Endothelial cell of umbilical vein (primary cell): ENCODE results near the gene SGSM2. TPM values are rescaled to one million over a fixed set of nuclear protein-coding genes. Genes with fewer than 3 reads are reported as not detected.

Experiments
- BruUV-seq: library from RNA; stranded (reverse); fragments of 400-500 nt; replicated peaks from 2 replicates; lab custom pipeline; 2021; lab: Mats Ljungman, UMichigan
- CTCF ChIA-PET: fragments of 300-600, 350-600 bp; sonication (Branson Sonifier 250); formaldehyde crosslinking; loops from one replicate; lab custom pipeline; 2021; ENCODE audit warnings: antibody characterized with exemption, inconsistent platforms; lab: Charles Lee
- POLR2A ChIA-PET: fragments of 300-600, 350-600 bp; sonication (Branson Sonifier 250); formaldehyde crosslinking; loops from one replicate; lab custom pipeline; 2021; ENCODE audit warnings: antibody characterized with exemption, inconsistent platforms; lab: Charles Lee
- DNase-seq: peaks from one replicate; pipeline ENCODE4 v3.0.0-alpha.2; 2011; ENCODE audit warnings: low read depth, low spot score
- FAIRE-seq: peaks from 2 replicates; lab custom pipeline; 2011; peaks lifted over from hg19 to GRCh38; lab: Jason Lieb, UNC
- H2AFZ ChIP-seq: 2 replicates; pipeline ENCODE4 v1.6.0; 2012; ENCODE audit warnings: low read depth, low read length, control low read depth, inconsistent platforms
- H3K27ac ChIP-seq: 2 replicates; pipeline ENCODE4 v1.5.1; 2011; ENCODE audit warnings: low read depth, mild to moderate bottlenecking, control low read depth, low read length, moderate library complexity; ENCODE audit not compliant: insufficient read depth
- H3K27me3 ChIP-seq, 2 experiments: 2 replicates each; pipeline versions ENCODE4 v1.6.0 to v1.6.1; 2011; ENCODE audit warnings: low read length in 2 of 2, mixed read lengths in 1 of 2; ENCODE audit not compliant: control insufficient read depth in 2 of 2, insufficient read depth in 2 of 2
- H3K36me3 ChIP-seq, 2 experiments: 2 replicates in 1 of 2; 3 replicates in 1 of 2; pipeline ENCODE4 v1.5.1; 2011; ENCODE audit warnings: low read length in 2 of 2, mild to moderate bottlenecking in 1 of 2, moderate library complexity in 1 of 2; ENCODE audit not compliant: control insufficient read depth in 2 of 2, insufficient read depth in 2 of 2; ENCODE audit errors: extremely low read depth in 1 of 2
- H3K4me1 ChIP-seq: 3 replicates; pipeline ENCODE4 v1.5.1; 2011; ENCODE audit warnings: mild to moderate bottlenecking, low read length; ENCODE audit not compliant: control insufficient read depth, insufficient read depth; ENCODE audit errors: extremely low read depth
- H3K4me2 ChIP-seq: 2 replicates; pipeline ENCODE4 v1.6.1; 2011; ENCODE audit warnings: low read length, control low read depth, mixed read lengths; ENCODE audit not compliant: insufficient read depth
- H3K4me3 ChIP-seq, 3 experiments: fragments of 200-600 bp in 1 of 3; sonication (generic), shearing (Covaris generic) in 1 of 3; replicated peaks in 1 of 3; 2 replicates each; pipeline ENCODE4 v1.5.1; 2011 to 2016; ENCODE audit warnings: control low read depth in 3 of 3, low read length in 3 of 3, mild to moderate bottlenecking in 2 of 3, inconsistent platforms in 1 of 3, low read depth in 1 of 3, moderate library complexity in 1 of 3; ENCODE audit not compliant: insufficient read depth in 1 of 3
- H3K79me2 ChIP-seq: 2 replicates; pipeline ENCODE4 v1.6.0; 2012; ENCODE audit warnings: low read length, inconsistent platforms; ENCODE audit not compliant: control insufficient read depth, insufficient read depth
- H3K9ac ChIP-seq: replicated peaks from 2 replicates; pipeline ENCODE3; 2011; ENCODE audit warnings: low read length, control low read depth; ENCODE audit not compliant: insufficient read depth; ENCODE audit errors: extremely low read depth
- H3K9me1 ChIP-seq: replicated peaks from 3 replicates; pipeline ENCODE4 v1.6.0; 2011; ENCODE audit warnings: mild to moderate bottlenecking, low read length; ENCODE audit not compliant: control insufficient read depth, insufficient read depth; ENCODE audit errors: extremely low read depth
- H3K9me3 ChIP-seq: replicated peaks from 2 replicates; pipeline ENCODE4 v1.5.1; 2012; ENCODE audit warnings: low read length, inconsistent platforms; ENCODE audit not compliant: control insufficient read depth, insufficient read depth
- H4K20me1 ChIP-seq: replicated peaks from 2 replicates; pipeline ENCODE3; 2011; ENCODE audit warnings: mild to moderate bottlenecking, low read length; ENCODE audit not compliant: control insufficient read depth, insufficient read depth; ENCODE audit errors: extremely low read depth
- EZH2 ChIP-seq: IDR thresholded peaks from 2 replicates; pipeline ENCODE4 v1.6.1; 2012; ENCODE audit warnings: borderline replicate concordance, low read depth, mild to moderate bottlenecking, moderate library complexity, low read length, inconsistent platforms; ENCODE audit not compliant: severe bottlenecking
- FOS ChIP-seq: IDR thresholded peaks from 2 replicates; pipeline ENCODE4 v1.6.1; 2011; ENCODE audit warnings: mild to moderate bottlenecking, low read length, moderate library complexity, borderline replicate concordance; ENCODE audit not compliant: insufficient read depth
- GATA2 ChIP-seq: IDR thresholded peaks from 2 replicates; pipeline ENCODE4 v1.7.0; 2011; ENCODE audit warnings: low read depth, mild to moderate bottlenecking, moderate library complexity, mixed read lengths, low read length; ENCODE audit not compliant: insufficient read length, insufficient read depth
- JUN ChIP-seq: IDR thresholded peaks from 2 replicates; pipeline ENCODE4 v1.6.1; 2011; ENCODE audit warnings: borderline replicate concordance, low read depth; ENCODE audit not compliant: insufficient read length, insufficient read depth
- MYC ChIP-seq: IDR thresholded peaks from one replicate; pipeline ENCODE4 v1.6.1; 2011; ENCODE audit warnings: mild to moderate bottlenecking, low read depth, low read length
- POLR2A ChIP-seq: IDR thresholded peaks from 2 replicates; pipeline ENCODE4 v1.6.1; 2012; ENCODE audit warnings: low read depth, mild to moderate bottlenecking, control low read depth, low read length
- POLR2AphosphoS5 ChIP-seq: IDR thresholded peaks from 2 replicates; pipeline ENCODE4 v1.6.1; 2012; ENCODE audit warnings: low read depth, mild to moderate bottlenecking, control low read depth, low read length, moderate library complexity; ENCODE audit not compliant: insufficient read depth
- dilution Hi-C: fragments of 300-500 bp; cut with MboI; formaldehyde crosslinking; loops from one replicate; pipeline ENCODE4 v1.15.0; 2019; ENCODE audit warnings: low sequenced_read_pairs; ENCODE audit not compliant: extremely low pct_ligation_motif_present
- intact Hi-C: fragments of 100-400 bp; cut with micrococcal nuclease; formaldehyde crosslinking; loops from one replicate; pipeline ENCODE4 v1.10.0; 2022
- polyA plus RNA-seq, 4 experiments: library from polyadenylated mRNA; depleted of rRNA in 3 of 4; stranded (reverse) in 3 of 4; unstranded in 1 of 4; fragments of >200 nt; gene quantifications; 2 replicates each; pipeline versions ENCODE4 v1.2.1 to v1.2.3, GENCODE V29; 2011 to 2012; ENCODE audit warnings: missing spikeins in 1 of 4
- total RNA-seq: library from RNA; stranded (reverse); gene quantifications from 2 replicates; pipeline ENCODE4 v1.2.3, GENCODE V29; 2021
- TF ChIP-seq, protein P1 (sequence below): IDR thresholded peaks from 2 replicates; pipeline ENCODE4 v1.6.1; 2011; ENCODE audit not compliant: insufficient read depth, insufficient read length
- TF ChIP-seq, protein P2 (sequence below), 2 donors: IDR thresholded peaks; 1 replicate in 1 of 2; 2 replicates in 1 of 2; pipeline ENCODE4 v1.5.1; 2011; ENCODE audit warnings: low read length in 2 of 2, mild to moderate bottlenecking in 2 of 2, moderate library complexity in 2 of 2, control low read depth in 1 of 2, inconsistent platforms in 1 of 2, low read depth in 1 of 2; ENCODE audit not compliant: insufficient read depth in 1 of 2; ENCODE audit errors: extremely low read depth in 1 of 2

SGSM2 gene
- total and polyA plus RNA-seq, 2 donors (not counting 3 experiments of a cell fraction or from before 2014, with no cell fraction given), result 61.6 to 94.5 TPM

DNA sequence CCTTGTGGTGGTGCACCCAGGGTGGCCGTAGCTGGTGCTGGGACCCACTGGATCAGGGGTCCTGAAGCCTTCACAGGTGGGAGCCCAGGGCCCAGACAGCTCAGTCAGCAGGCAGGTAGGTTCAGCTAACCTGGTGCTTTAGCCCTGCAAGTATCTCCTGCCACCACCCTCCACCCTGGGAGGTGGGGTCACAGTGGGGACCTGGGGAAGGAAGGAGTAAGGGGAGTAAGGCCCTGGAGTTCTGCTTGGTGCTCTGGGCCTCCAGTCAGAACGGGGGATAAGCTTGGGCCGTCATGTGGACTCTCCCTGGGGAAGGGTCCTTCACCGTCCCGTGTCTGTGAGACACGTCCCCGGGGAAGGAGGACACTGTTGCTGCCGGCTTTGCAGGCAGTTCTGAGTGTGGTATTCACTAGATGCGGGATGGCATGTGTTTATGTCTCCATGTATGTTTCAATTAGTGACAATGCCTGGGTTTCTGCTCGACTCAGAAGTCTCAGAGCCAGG is 20.7 kb downstream of the SGSM2 start:
- DNase-seq (no peak), FAIRE-seq (no peak)
- Histone ChIP-seq H3K9ac (no peak overlapping the region), H3K27me3 (no peaks in the 10 kb centered on the region), H3K79me2 (no peaks in the 10 kb centered on the region), H3K4me2 (no peak overlapping the region), H3K27ac (no peak overlapping the region), H3K4me1 (peaks cover 15% of the 10 kb centered on the region), H2AFZ (no peak overlapping the region), H3K36me3 (peaks cover 0 to 3% of the 10 kb centered on the region in 2 experiments), H4K20me1 (no peaks in the 10 kb centered on the region), H3K9me1 (no peaks in the 10 kb centered on the region), H3K9me3 (no peaks in the 10 kb centered on the region), H3K4me3 (no peak overlapping the region)
- intact Hi-C loops (no loop called here), dilution Hi-C loops (no loop called here)
- TF ChIP-seq EZH2 (no peak), MYC (no peak), JUN (no peak), POLR2AphosphoS5 (no peak)
- no TSS peak for BruUV-seq
- CTCF ChIA-PET, result interaction anchor here (1.0 to 1.2 kb wide), 2 partner anchors 10 to 22 kb away, joined by 3 to 4 read pairs; partner anchors contain the start of gene TSR1
- POLR2A ChIA-PET, result interaction anchor here (0.6 kb wide), 1 partner anchor 38 kb away, joined by 7 read pairs; no protein-coding TSS in a partner anchor

GRCh38 chr17:2361010-2361760 is 23.9 kb downstream of the SGSM2 start:
- no TSS peak for BruUV-seq
- FAIRE-seq (no peak), DNase-seq (no peak)
- Histone ChIP-seq H3K9me1 (no peaks in the 10 kb centered on the region), H3K27ac (no peak overlapping the region), H3K4me3 (no peak overlapping the region), H4K20me1 (no peaks in the 10 kb centered on the region), H3K27me3 (no peaks in the 10 kb centered on the region), H3K79me2 (no peaks in the 10 kb centered on the region), H3K9me3 (no peaks in the 10 kb centered on the region), H3K36me3 (peaks cover 0 to 24% of the 10 kb centered on the region in 2 experiments), H3K4me1 (peaks cover 15% of the 10 kb centered on the region), H3K4me2 (no peak overlapping the region), H2AFZ (no peak overlapping the region), H3K9ac (no peak overlapping the region)
- ChIA-PET POLR2A (no interaction called here), CTCF (interaction anchor here (0.9 to 2.3 kb wide), 6 partner anchors 9 to 55 kb away, joined by 3 to 20 read pairs (median 5); partner anchors contain the start of gene TSR1)
- TF ChIP-seq POLR2A (no peak), POLR2AphosphoS5 (no peak), FOS (no peak), GATA2 (no peak), EZH2 (no peak), JUN (no peak), MYC (no peak)
- TF ChIP-seq, protein P1, sequence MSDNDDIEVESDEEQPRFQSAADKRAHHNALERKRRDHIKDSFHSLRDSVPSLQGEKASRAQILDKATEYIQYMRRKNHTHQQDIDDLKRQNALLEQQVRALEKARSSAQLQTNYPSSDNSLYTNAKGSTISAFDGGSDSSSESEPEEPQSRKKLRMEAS, result no peak
- TF ChIP-seq, protein P2, sequence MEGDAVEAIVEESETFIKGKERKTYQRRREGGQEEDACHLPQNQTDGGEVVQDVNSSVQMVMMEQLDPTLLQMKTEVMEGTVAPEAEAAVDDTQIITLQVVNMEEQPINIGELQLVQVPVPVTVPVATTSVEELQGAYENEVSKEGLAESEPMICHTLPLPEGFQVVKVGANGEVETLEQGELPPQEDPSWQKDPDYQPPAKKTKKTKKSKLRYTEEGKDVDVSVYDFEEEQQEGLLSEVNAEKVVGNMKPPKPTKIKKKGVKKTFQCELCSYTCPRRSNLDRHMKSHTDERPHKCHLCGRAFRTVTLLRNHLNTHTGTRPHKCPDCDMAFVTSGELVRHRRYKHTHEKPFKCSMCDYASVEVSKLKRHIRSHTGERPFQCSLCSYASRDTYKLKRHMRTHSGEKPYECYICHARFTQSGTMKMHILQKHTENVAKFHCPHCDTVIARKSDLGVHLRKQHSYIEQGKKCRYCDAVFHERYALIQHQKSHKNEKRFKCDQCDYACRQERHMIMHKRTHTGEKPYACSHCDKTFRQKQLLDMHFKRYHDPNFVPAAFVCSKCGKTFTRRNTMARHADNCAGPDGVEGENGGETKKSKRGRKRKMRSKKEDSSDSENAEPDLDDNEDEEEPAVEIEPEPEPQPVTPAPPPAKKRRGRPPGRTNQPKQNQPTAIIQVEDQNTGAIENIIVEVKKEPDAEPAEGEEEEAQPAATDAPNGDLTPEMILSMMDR (IDR thresholded peaks at IDR 0.05; ENCODE audit: extremely low read depth in 1 of 2, insufficient read depth in 1 of 2, low read depth in 1 of 2, low read length in 2 of 2), result no peak
- intact Hi-C loops (no loop called here), dilution Hi-C loops (no loop called here)
